Prostate gland (tissue), 2 donors: ENCODE data around the gene DDX47. TPM values are rescaled to one million over a fixed set of nuclear protein-coding genes. Genes with fewer than 3 reads are reported as not detected.
"Not testable (repeated sequence)": the region's sequence is repeated elsewhere in the genome, so short reads cannot be mapped to it uniquely, and the experiment has no call there.

Experiments
- DNase-seq: peaks from one replicate; pipeline ENCODE4 v3.0.0-alpha.2; 2019; ENCODE audit warnings: low spot score
- H3K27ac ChIP-seq, 2 donors: fragments of 200-600 bp; sonication (generic); 2 replicates each; pipeline ENCODE4 v1.5.1; 2017 to 2019
- H3K27me3 ChIP-seq: fragments of 200-600 bp; sonication (generic); replicated peaks from 2 replicates; pipeline ENCODE4 v1.5.1; 2019; ENCODE audit not compliant: insufficient read depth
- H3K36me3 ChIP-seq, 2 donors: fragments of 200-600 bp; sonication (generic); 1 replicate in 1 of 2; 2 replicates in 1 of 2; pipeline versions ENCODE4 v1.5.1 to v1.8.1; 2017 to 2019
- H3K4me1 ChIP-seq: fragments of 200-600 bp; sonication (generic); replicated peaks from 2 replicates; pipeline ENCODE4 v1.5.1; 2019
- H3K4me3 ChIP-seq, 2 donors: fragments of 200-600 bp; sonication (generic); 2 replicates each; pipeline ENCODE4 v1.5.1; 2017 to 2019
- H3K9me3 ChIP-seq: fragments of 200-600 bp; sonication (generic); 2 replicates; pipeline ENCODE4 v1.5.1; 2017
- CTCF ChIP-seq, 4 experiments: fragments of 200-600 bp in 2 of 4; fragments of 450-650 bp in 2 of 4; sonication (generic) in 2 of 4; IDR thresholded peaks; 1 replicate in 3 of 4; 2 replicates in 1 of 4; pipeline ENCODE4 v1.5.1; 2016 to 2019; ENCODE audit warnings: antibody characterized with exemption in 4 of 4, mild to moderate bottlenecking in 2 of 4, moderate library complexity in 2 of 4
- POLR2A ChIP-seq: fragments of 450-650 bp; IDR thresholded peaks from one replicate; pipeline ENCODE4 v1.6.1; 2016; ENCODE audit warnings: antibody characterized with exemption, mild to moderate bottlenecking
- POLR2AphosphoS5 ChIP-seq: sonication (generic); formaldehyde crosslinking; IDR thresholded peaks from one replicate; pipeline ENCODE4 v1.6.1; 2017; ENCODE audit warnings: antibody characterized with exemption
- WGBS: methylation state at CpG from one replicate; pipeline ENCODE4 v1.1.5; 2018; 5-methylcytosine and 5-hydroxymethylcytosine counted together
- intact Hi-C: fragments of 100-400 bp; cut with DNase I; formaldehyde crosslinking; loops from one replicate; pipeline ENCODE4 v1.14.2; 2022
- total RNA-seq, 2 donors: library from RNA; depleted of rRNA; stranded (reverse); fragments of >200 nt; gene quantifications; one replicate each; pipeline ENCODE4 v1.1.0, GENCODE V29; 2016

The DDX47 gene
- total RNA-seq, 2 donors from 2014 or later = 44.6 to 74.8 TPM

- H3K27ac ChIP-seq = peak overlapping the region in 1 of 2 donors; percentile 7
- no peaks in the 10 kb centered on the region for H3K4me1 ChIP-seq
- intact Hi-C loops = no loop called here
- DNase-seq = peak; percentile 90
- no peaks in the 10 kb centered on the region for H3K36me3 ChIP-seq
- WGBS = 40% methylated on average over 2 of the region's 2 CpGs
- no peaks in the 10 kb centered on the region for H3K27me3 ChIP-seq
- TF ChIP-seq POLR2A (peak; percentile 27), POLR2AphosphoS5 (peak; percentile 96), CTCF (IDR thresholded peaks at IDR 0.05) (no peak)
- H3K4me3 ChIP-seq = no peak overlapping the region
- H3K9me3 ChIP-seq = no peaks in the 10 kb centered on the region
These were observed 10.0 kb upstream of the DDX47 start for GRCh38 chr12:12803186-12803585.

- no peak for TF ChIP-seq CTCF (IDR thresholded peaks at IDR 0.05)
- TF ChIP-seq POLR2AphosphoS5 = no peak
- TF ChIP-seq POLR2A = no peak
- Histone ChIP-seq H3K27ac (peak overlapping the region in 1 of 2 donors; percentile 7), H3K27me3 (no peaks in the 10 kb centered on the region), H3K36me3 (no peaks in the 10 kb centered on the region), H3K4me3 (no peak overlapping the region), H3K9me3 (no peaks in the 10 kb centered on the region), H3K4me1 (no peaks in the 10 kb centered on the region)
- WGBS = 70% methylated on average over 6 of the region's 6 CpGs
- DNase-seq = no peak
- intact Hi-C loops = no loop called here
These were observed 9.1 kb upstream of the DDX47 start for GRCh38 chr12:12804011-12804410.

GRCh38 chr12:12804432-12804886 lies 8.7 kb upstream of the DDX47 start:
- H3K4me3 ChIP-seq = no peak overlapping the region
- no peaks in the 10 kb centered on the region for H3K36me3 ChIP-seq
- no peaks in the 10 kb centered on the region for H3K4me1 ChIP-seq
- 74% methylated on average over 6 of the region's 6 CpGs for WGBS
- intact Hi-C loops = no loop called here
- H3K27ac ChIP-seq = peak overlapping the region in 1 of 2 donors; percentile 7
- DNase-seq = no peak
- no peaks in the 10 kb centered on the region for H3K27me3 ChIP-seq
- TF ChIP-seq POLR2AphosphoS5 = no peak
- no peak for TF ChIP-seq POLR2A
- no peak for TF ChIP-seq CTCF (IDR thresholded peaks at IDR 0.05)
- H3K9me3 ChIP-seq = no peaks in the 10 kb centered on the region

- DNase-seq = no peak
- H3K27ac ChIP-seq = peak overlapping the region; percentile 59 to 61
- intact Hi-C loops = no loop called here
- H3K4me1 ChIP-seq = no peaks in the 10 kb centered on the region
- TF ChIP-seq POLR2AphosphoS5 (no peak), CTCF (IDR thresholded peaks at IDR 0.05) (no peak), POLR2A (no peak)
- WGBS = 82% methylated on average over 8 of the region's 8 CpGs
- H3K4me3 ChIP-seq = no peak overlapping the region
- no peaks in the 10 kb centered on the region for H3K9me3 ChIP-seq
- no peaks in the 10 kb centered on the region for H3K36me3 ChIP-seq
- H3K27me3 ChIP-seq = no peaks in the 10 kb centered on the region
These were observed 6.2 kb upstream of the DDX47 start for GRCh38 chr12:12806784-12807516.

- H3K36me3 ChIP-seq, intact Hi-C loops, DNase-seq, H3K4me1 ChIP-seq, H3K4me3 ChIP-seq, H3K27me3 ChIP-seq, H3K9me3 ChIP-seq: not testable (repeated sequence)
- peak overlapping the region; percentile 59 to 61 for H3K27ac ChIP-seq
- 76% methylated on average over 3 of the region's 3 CpGs for WGBS
These were observed 5.6 kb upstream of the DDX47 start for GRCh38 chr12:12807517-12807903.
